A673 (cell line): ENCODE data around the gene HNRNPUL2.

Experiments used
- EZH2 ChIP-seq: fragments of 200-600 bp; sonication (generic); IDR thresholded peaks from 2 replicates; pipeline ENCODE4 v1.6.1; 2017; ENCODE audit warnings: borderline replicate concordance, low read depth, mild to moderate bottlenecking, mixed read lengths, antibody characterized with exemption, low read length; ENCODE audit not compliant: poor library complexity, severe bottlenecking
- TF ChIP-seq, protein P1 (sequence below): fragments of 300-800, 200-600 bp; sonication (generic); conservative IDR thresholded peaks from 2 replicates; pipeline ENCODE4 v1.5.1; 2017; ENCODE audit warnings: low read depth, mild to moderate bottlenecking, antibody characterized with exemption, low read length, moderate library complexity, mixed read lengths

GRCh38 chr11:62694455-62695167, 32.6 kb downstream of the HNRNPUL2 start:
- TF ChIP-seq, protein P1, sequence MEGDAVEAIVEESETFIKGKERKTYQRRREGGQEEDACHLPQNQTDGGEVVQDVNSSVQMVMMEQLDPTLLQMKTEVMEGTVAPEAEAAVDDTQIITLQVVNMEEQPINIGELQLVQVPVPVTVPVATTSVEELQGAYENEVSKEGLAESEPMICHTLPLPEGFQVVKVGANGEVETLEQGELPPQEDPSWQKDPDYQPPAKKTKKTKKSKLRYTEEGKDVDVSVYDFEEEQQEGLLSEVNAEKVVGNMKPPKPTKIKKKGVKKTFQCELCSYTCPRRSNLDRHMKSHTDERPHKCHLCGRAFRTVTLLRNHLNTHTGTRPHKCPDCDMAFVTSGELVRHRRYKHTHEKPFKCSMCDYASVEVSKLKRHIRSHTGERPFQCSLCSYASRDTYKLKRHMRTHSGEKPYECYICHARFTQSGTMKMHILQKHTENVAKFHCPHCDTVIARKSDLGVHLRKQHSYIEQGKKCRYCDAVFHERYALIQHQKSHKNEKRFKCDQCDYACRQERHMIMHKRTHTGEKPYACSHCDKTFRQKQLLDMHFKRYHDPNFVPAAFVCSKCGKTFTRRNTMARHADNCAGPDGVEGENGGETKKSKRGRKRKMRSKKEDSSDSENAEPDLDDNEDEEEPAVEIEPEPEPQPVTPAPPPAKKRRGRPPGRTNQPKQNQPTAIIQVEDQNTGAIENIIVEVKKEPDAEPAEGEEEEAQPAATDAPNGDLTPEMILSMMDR = peak; percentile 98
- TF ChIP-seq EZH2 = no peak
